HG03565 (cell line): ENCODE measurements around the gene CEP20.

Experiments
- ATAC-seq: cut with Tn5 transposase; IDR thresholded peaks from one replicate; pipeline ENCODE4 v1.9.1; 2021; ENCODE audit warnings: mild to moderate bottlenecking, moderate library complexity; ENCODE audit not compliant: unreplicated experiment

CEP20 gene

GRCh38 chr16:15898654-15899053 is 10.3 kb upstream of the CEP20 start:
- ATAC-seq = no peak

- no peak for ATAC-seq
Observed at GRCh38 chr16:15897834-15898254, 9.4 kb upstream of the CEP20 start.

- ATAC-seq = no peak
Observed at GRCh38 chr16:15897121-15897780, 8.8 kb upstream of the CEP20 start.

DNA sequence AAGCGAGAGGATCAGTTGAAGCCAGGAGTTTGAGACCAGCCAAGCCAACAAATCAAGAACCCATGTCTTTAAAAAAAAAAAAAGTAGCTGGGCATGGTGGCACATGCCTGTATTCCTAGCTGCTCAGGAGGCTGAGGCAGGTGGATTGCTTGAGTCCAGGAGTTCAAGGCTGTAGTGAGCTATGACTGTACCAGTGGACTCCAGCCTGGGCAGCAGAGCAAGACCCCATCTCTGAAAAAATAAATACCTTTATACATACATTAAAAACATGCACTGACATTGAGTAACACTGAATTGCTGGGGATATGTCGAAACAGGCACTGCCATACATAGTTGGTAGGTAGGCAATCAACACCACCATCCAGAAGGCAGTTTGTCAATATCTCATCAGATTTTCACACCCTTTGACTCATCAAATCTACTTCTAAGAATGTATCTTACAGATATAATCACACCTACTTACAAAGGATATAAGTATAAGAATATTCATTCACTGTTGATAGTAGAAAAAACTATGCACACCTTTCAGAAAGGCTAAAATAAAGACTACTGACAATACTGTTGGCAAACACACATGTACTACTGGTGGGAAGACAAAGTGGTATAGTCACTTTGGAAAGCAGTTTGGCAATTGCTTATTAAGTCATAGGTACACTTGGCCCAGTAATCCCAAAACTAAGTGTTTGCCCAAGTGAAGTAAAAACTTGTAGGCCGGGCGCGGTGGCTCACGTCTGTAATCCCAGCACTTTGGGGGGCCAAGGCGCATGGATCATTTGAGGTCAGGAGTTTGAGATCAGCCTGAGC is 6.4 kb upstream of the CEP20 start:
- ATAC-seq = no peak

DNA sequence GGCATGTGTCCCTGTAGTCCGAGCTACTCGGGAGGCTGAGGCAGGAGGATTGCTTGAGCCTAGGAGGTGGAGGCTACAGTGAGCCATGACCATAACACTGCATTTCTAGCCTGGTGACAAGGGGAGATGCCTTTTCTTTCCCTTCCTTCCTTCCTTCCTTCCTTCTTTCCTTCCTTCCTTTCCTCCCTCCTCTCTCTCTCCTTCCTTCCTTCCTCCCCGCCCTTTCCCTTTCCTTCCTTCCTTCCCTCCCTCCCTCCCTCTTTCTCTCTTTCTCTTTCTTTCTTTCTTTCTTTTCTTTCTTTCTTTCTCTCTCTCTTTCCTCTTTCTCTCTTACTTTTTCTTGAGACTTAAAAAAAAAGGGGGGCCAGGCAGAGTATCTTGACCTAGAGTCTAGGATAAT is 3.1 kb upstream of the CEP20 start:
- ATAC-seq = no peak

GRCh38 chr16:15887283-15887682 is 1.1 kb downstream of the CEP20 start:
- no peak for ATAC-seq

DNA sequence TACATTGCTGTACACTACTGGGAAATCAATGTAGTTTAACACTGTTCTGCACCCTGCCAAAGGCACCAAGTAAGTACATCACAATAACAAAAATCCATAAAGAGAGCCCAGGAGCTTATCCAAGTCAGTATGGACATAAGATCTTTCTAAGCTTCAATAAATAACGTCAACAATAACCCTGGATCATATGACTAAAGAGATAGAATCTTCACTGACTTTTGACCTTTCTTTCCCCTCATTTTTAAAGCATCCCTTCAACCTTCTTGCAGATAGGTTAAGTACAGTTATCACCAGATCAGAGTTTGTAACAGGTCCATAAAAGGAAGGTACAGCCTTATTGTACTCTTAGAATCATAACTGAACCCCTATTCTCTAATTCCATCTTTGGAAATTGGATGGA is 2.3 kb downstream of the CEP20 start:
- no peak for ATAC-seq

DNA sequence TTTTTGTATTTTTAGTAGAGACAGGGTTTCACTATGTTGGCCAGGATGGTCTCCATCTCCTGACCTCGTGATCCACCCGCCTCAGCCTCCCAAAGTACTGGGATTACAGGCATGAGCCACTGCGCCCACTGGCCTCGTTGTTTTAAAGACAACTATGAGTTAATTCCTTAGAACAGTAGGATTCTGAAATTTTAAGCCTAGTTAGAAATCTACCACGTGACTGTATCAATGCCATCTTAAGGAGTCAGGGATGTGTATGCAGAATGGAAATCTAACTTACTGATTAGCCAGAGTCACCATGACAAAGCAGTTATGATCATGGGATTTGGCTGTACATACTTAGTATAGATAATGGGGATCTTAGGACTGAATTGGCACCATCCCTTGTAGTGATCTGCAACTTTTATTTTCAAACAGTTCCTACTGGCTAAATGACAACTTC is 2.8 kb downstream of the CEP20 start:
- ATAC-seq = no peak

DNA sequence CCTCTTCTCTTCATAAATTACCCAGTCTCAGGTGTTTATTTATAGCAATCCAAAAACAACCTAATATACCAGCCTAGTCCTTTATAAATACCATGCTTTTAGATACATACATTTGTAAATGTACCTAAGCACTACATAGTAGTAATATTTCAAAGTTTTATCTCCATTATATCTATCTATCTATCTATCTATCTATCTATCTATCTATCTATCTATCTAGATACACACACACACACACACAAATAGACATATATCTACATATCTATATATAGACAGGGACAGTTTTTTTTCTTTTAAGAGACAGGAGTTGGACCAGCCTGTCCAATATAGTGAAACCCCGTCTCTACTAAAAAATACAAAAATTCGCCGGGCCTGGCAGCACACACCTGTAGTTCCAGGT is 5.8 kb downstream of the CEP20 start:
- no peak for ATAC-seq

- no peak for ATAC-seq
Observed at GRCh38 chr16:15881794-15882379, 6.5 kb downstream of the CEP20 start.

GRCh38 chr16:15880434-15881308 is 7.7 kb downstream of the CEP20 start:
- no peak for ATAC-seq

DNA sequence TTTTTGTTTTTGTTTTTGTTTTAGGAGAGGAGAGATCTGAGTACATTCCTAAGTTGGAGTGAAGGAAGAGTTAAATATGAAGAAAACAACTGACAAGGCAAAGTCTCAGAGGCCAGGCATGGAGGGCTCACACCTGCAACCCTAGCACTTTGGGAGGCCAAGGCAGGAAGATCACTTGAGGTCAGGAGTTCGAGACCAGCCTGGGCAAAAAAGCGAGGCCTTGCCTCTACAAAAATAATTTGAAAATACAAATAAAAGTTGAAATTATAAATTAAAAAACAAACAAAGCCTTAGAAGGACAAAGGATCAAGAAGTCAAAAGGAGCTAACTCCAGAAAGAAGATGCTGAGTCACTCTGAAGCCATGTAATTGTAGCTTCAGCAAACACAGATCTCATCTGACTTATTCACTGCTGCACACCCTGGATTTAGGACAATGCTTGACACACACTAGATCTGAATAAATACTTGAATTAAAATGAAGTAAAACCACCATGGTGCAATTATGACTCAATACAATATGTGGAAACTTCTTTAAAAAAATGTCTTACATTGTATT is 9.1 kb downstream of the CEP20 start:
- ATAC-seq = no peak

GRCh38 chr16:15876503-15876902 is 11.9 kb downstream of the CEP20 start:
- ATAC-seq = no peak

- no peak for ATAC-seq
Observed at GRCh38 chr16:15874745-15875314, 13.6 kb downstream of the CEP20 start.

DNA sequence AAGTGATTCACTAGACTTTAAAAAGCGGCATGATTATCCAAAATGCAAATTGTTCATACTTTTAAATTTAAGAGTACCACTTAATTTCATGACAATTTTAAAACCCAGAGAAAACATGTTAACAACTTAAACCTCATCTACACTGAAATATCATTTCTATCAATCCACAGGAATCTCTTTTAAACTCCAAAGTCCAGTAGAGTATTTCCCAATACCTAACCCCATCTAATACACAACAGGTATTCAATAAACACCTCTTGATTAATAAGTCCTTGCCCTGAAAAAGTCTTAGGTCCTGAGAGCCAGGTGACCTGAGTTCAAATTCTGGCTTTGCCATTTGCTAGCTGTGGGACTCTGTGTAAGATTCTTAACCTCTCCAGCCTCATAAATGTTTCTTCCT is 14.7 kb downstream of the CEP20 start:
- no peak for ATAC-seq

GRCh38 chr16:15873301-15873700 is 15.1 kb downstream of the CEP20 start:
- no peak for ATAC-seq

DNA sequence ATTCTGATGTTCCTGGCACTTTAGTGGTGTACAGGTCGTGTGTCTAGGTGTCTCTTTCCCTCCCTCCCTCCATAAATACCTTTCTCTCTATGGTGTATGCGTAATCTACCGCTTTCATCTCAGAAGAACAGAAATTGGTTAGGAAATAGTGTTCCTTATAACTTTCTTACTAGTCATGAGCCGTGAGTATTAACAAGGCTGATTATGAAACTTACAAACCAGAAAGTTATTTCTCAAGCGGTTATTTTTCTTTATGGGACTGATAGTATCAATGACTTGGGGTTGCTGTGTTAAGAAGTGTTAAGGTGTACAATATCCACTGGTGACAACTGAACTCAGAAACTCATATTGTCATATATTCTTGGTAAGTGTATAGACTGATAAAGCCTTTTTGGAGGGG is 18.4 kb downstream of the CEP20 start:
- ATAC-seq = no peak

GRCh38 chr16:15866451-15866850 is 22.0 kb downstream of the CEP20 start:
- ATAC-seq = no peak

DNA sequence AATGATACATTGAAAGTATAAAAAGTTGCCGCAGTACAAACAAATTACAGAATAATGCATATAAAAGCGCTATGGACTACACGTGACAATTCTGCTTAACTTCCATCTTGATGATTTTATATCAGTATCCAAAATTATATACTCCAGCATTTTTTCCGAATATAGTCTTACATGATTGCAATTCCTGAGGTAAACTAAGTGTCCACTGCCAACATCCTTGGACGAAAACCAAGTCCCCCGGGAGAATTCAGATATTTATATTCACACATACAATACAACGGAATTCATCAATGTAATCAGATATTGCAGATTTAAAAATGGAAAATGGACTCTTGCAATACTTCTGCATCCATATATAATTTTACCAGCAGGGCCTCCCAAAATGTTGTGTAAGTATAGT is 22.7 kb downstream of the CEP20 start:
- ATAC-seq = no peak

- ATAC-seq = no peak
Observed at GRCh38 chr16:15864939-15865338, 23.5 kb downstream of the CEP20 start.
